HG03575 (cell line): ENCODE measurements around the gene FBXO17.
"Not testable (repeated sequence)": the region's sequence is repeated elsewhere in the genome, so short reads cannot be mapped to it uniquely, and the experiment has no call there.

Experiments used
- ATAC-seq: cut with Tn5 transposase; IDR thresholded peaks from one replicate; pipeline ENCODE4 v1.9.1; 2021; ENCODE audit not compliant: unreplicated experiment, insufficient number of reproducible peaks, low FRiP score; ENCODE audit errors: extremely low read depth

The FBXO17 gene

GRCh38 chr19:38946229-38947010, 29.1 kb downstream of the FBXO17 start:
- no peak for ATAC-seq

GRCh38 chr19:38945562-38946228, 29.8 kb downstream of the FBXO17 start:
- ATAC-seq = no peak

- no peak for ATAC-seq
Observed at GRCh38 chr19:38944981-38945506, 30.5 kb downstream of the FBXO17 start.

GRCh38 chr19:38942471-38943181, 32.9 kb downstream of the FBXO17 start:
- ATAC-seq = no peak

- no peak for ATAC-seq
Observed at GRCh38 chr19:38941979-38942378, 33.6 kb downstream of the FBXO17 start.

GRCh38 chr19:38941466-38941865, 34.1 kb downstream of the FBXO17 start:
- ATAC-seq = not testable (repeated sequence)

GRCh38 chr19:38939957-38940356, 35.6 kb downstream of the FBXO17 start:
- ATAC-seq = no peak

- no peak for ATAC-seq
Observed at GRCh38 chr19:38933544-38933943, 42.0 kb downstream of the FBXO17 start.

- no peak for ATAC-seq
Observed at GRCh38 chr19:38932425-38933179, 42.9 kb downstream of the FBXO17 start.

- no peak for ATAC-seq
Observed at GRCh38 chr19:38931521-38931793, 44.1 kb downstream of the FBXO17 start.

GRCh38 chr19:38930776-38931520, 44.6 kb downstream of the FBXO17 start, which contains the start of gene MRPS12:
MRPS12 (plus strand) TSS chr19:38930944; CDS start chr19:38931295, 351 bp downstream.
- peak; percentile 57 for ATAC-seq

- ATAC-seq = peak; percentile 19
Observed at GRCh38 chr19:38929929-38930775, 45.4 kb downstream of the FBXO17 start, which contains the start of gene SARS2. SARS2 (minus strand) TSS chr19:38930763; CDS start chr19:38930736, 27 bp downstream.

- no peak for ATAC-seq
Observed at GRCh38 chr19:38928391-38929001, 47.0 kb downstream of the FBXO17 start.

- ATAC-seq = no peak
Observed at GRCh38 chr19:38924388-38924787, 51.2 kb downstream of the FBXO17 start.

GRCh38 chr19:38922482-38922881, 53.1 kb downstream of the FBXO17 start:
- ATAC-seq = no peak

- ATAC-seq = no peak
Observed at GRCh38 chr19:38921420-38922274, 53.9 kb downstream of the FBXO17 start.
